Adrenal gland (tissue), 5 donors: ENCODE measurements around the gene ICAM2.

Experiments used
- POLR2A ChIP-seq, 2 donors: fragments of 450-650 bp; IDR thresholded peaks; one replicate each; pipeline ENCODE4 v1.6.1; 2017; ENCODE audit warnings: antibody characterized with exemption in 2 of 2, mild to moderate bottlenecking in 2 of 2, moderate library complexity in 1 of 2
- TF ChIP-seq, protein P1 (sequence below), 6 experiments: fragments of 450-650 bp in 4 of 6; fragments of 200-600 bp in 2 of 6; sonication (generic) in 1 of 6; IDR thresholded peaks; 1 replicate in 5 of 6; 2 replicates in 1 of 6; pipeline versions ENCODE4 v1.5.1 to v1.8.0; 2016 to 2021; ENCODE audit warnings: antibody characterized with exemption in 6 of 6, mild to moderate bottlenecking in 2 of 6, moderate library complexity in 1 of 6
- donor health status: DM: no; HTN: no; CAD: no.

DNA sequence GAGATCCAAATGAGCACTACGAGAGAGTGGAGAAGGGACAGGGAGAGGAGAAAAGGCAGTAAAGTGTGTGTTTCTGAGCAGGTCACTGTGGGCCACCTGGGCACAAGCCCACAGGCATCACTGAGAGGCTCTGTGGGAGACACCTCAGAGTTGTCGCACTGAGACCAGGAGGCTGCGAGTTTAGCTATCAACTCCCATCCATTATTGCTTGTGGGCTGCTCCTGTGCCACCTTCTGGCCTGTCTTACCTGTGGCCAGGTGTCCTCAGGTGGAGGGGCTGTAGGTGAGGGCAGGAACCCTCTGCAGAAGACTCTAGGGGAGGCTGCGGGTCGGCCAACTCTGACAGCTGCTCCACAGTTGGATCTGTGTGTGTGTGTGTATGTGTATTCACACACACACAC is 24.8 kb downstream of the ICAM2 start:
- TF ChIP-seq, protein P1, sequence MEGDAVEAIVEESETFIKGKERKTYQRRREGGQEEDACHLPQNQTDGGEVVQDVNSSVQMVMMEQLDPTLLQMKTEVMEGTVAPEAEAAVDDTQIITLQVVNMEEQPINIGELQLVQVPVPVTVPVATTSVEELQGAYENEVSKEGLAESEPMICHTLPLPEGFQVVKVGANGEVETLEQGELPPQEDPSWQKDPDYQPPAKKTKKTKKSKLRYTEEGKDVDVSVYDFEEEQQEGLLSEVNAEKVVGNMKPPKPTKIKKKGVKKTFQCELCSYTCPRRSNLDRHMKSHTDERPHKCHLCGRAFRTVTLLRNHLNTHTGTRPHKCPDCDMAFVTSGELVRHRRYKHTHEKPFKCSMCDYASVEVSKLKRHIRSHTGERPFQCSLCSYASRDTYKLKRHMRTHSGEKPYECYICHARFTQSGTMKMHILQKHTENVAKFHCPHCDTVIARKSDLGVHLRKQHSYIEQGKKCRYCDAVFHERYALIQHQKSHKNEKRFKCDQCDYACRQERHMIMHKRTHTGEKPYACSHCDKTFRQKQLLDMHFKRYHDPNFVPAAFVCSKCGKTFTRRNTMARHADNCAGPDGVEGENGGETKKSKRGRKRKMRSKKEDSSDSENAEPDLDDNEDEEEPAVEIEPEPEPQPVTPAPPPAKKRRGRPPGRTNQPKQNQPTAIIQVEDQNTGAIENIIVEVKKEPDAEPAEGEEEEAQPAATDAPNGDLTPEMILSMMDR (IDR thresholded peaks at IDR 0.05) = no peak
- TF ChIP-seq POLR2A (IDR thresholded peaks at IDR 0.05) = no peak
